Measurements from ENCODE around the gene RICTOR. TPM values are rescaled to one million over a fixed set of nuclear protein-coding genes. Genes with fewer than 3 reads are reported as not detected.

RICTOR gene
- total RNA-seq, 6 experiments from 2014 or later: 16.1 to 24.0 (median 20.1) TPM

DNA sequence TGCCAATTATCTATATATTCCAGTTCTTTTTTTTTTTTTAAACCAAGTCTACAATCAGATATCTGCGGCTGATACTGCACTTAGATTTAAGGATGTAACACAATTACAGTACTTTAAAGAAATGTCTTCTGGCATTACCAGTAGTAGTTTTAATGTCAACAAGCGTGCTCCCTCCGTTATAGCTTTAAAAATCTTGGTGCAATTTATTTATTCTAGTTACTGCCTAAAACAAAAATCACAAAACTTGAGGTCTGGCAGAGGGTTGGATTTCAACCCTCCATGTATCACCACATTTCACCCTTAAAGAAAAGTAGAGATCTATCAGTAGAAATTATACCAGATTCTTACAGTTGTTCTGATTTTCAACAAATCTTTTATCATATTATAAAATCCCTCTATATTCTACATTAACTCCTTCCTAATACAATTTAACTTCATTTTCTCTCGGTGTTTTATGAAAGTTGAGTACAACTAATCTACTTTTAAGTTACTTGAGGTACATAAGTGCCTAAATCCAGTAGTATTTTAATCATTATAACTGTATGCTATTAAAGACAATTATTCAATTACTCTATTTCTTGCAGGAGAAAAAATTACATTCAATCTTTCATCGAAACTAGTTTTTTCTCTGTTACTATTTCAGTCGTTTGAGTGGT, 2.0 kb upstream of the RICTOR start:
- Mint-ChIP-seq H3K4me3 (peak overlapping the region; percentile 98), H3K27me3 (ENCODE audit: insufficient read depth) (no peaks in the 10 kb centered on the region; the same call in 1 of the 2 replicates), H3K36me3 (ENCODE audit: low read depth) (no peaks in the 10 kb centered on the region), H3K27ac (peak overlapping the region; percentile 83), H3K9me3 (no peaks in the 10 kb centered on the region), H3K4me1 (ENCODE audit: low read depth) (peaks cover 56% of the 10 kb centered on the region)
- no peak for DNase-seq
- TF ChIP-seq CTCF (IDR thresholded peaks at IDR 0.05): no peak

DNA sequence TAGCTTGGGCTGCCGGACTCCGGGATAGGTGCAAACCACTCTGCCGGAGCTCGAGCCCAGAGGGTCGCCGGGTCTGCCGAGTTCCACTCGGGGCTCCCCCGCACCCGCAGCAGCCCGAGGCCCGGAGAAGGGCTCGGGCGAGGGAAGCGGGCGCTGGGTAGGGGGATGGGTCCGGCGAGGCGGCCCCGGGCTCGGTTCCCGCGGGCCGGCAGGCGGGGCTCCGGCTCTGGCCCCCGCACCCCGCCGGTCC, 507 bp downstream of the RICTOR start:
- Mint-ChIP-seq H3K27ac (peak overlapping the region; percentile 95), H3K4me1 (ENCODE audit: low read depth) (peaks cover 50% of the 10 kb centered on the region), H3K9me3 (no peaks in the 10 kb centered on the region), H3K4me3 (peak overlapping the region; percentile 98), H3K27me3 (ENCODE audit: insufficient read depth) (no peaks in the 10 kb centered on the region; the same call in 1 of the 2 replicates), H3K36me3 (ENCODE audit: low read depth) (peaks cover 12% of the 10 kb centered on the region)
- no peak for TF ChIP-seq CTCF (IDR thresholded peaks at IDR 0.05)
- DNase-seq: no peak

DNA sequence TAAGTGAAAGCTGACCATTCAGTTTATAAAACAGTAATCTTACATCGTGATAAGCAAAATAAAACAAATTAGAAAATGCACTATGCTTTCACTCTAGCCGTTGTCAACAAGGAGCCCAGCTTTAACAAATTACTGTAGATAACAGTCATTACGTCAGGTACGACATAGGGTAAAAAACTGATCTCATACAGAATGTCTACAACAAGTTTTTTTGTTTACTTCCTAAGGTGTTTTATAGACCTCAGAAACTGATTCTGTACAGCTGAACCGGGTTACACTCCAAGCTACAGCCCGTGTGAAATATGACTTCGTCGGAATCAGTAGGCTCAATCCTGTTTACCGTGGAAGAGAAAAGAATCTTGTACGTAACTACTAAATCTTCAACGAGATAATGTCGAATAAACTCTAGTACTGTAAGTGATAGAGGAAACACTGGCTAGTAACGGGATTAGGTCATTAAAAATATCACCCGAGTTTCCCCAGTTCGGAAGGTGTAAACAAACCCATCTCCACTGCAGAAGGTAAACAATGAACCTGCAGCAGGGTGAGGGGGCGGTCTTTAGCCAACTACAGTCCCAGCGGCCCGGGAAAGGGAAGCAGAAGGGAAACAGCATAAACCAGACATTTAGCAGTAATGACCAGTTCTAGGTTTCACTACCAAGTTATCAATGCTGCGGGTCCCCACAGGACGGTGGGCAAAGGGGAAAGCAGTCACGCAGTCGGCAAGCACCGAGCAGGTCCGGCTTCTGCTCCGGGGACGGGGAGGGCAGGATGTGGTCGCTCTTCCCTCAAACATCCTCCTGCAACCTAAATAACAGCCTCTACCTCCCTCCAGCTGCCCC, 1.1 kb downstream of the RICTOR start:
- Mint-ChIP-seq H3K27ac (peak overlapping the region; percentile 95), H3K36me3 (ENCODE audit: low read depth) (peaks cover 17% of the 10 kb centered on the region), H3K4me3 (peak overlapping the region; percentile 97), H3K27me3 (ENCODE audit: insufficient read depth) (no peaks in the 10 kb centered on the region; the same call in 1 of the 2 replicates), H3K9me3 (no peaks in the 10 kb centered on the region), H3K4me1 (ENCODE audit: low read depth) (peaks cover 50% of the 10 kb centered on the region)
- TF ChIP-seq CTCF (IDR thresholded peaks at IDR 0.05): no peak
- peak; percentile 10 for DNase-seq

DNA sequence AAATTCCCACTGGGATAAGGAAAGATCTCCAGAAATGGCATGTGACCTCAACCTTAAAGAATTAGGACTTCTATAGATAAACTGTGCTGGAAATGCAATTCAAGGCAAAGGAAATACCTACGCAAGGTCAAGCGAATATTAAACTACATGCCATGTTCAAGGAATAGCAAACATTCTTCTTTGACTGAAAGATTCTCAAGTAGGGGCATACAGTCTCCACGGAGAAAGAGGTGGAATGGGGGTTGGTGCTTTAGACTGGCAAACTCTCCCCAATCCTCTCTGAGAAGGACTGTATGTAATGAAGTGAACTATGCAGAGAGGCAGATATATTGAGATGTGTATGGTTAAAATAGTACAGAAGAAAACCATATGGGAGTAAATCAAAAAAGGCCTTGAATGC, 6.1 kb downstream of the RICTOR start:
- peaks cover 45% of the 10 kb centered on the region for H3K36me3 Mint-ChIP-seq (ENCODE audit: low read depth)
- TF ChIP-seq CTCF (IDR thresholded peaks at IDR 0.05): no peak
- H3K27ac Mint-ChIP-seq: no peak overlapping the region
- H3K9me3 Mint-ChIP-seq: peaks cover 9% of the 10 kb centered on the region; the same call in 1 of the 2 replicates
- H3K4me1 Mint-ChIP-seq (ENCODE audit: low read depth): peaks cover 41% of the 10 kb centered on the region
- H3K4me3 Mint-ChIP-seq: no peak overlapping the region
- DNase-seq: no peak
- H3K27me3 Mint-ChIP-seq (ENCODE audit: insufficient read depth): no peaks in the 10 kb centered on the region

- no peak for DNase-seq
- no peak overlapping the region for H3K4me3 Mint-ChIP-seq
- TF ChIP-seq CTCF (IDR thresholded peaks at IDR 0.05): no peak
- no peak overlapping the region for H3K27ac Mint-ChIP-seq
- peaks cover 9% of the 10 kb centered on the region; the same call in 1 of the 2 replicates for H3K9me3 Mint-ChIP-seq
- H3K4me1 Mint-ChIP-seq (ENCODE audit: low read depth): peaks cover 32% of the 10 kb centered on the region
- H3K27me3 Mint-ChIP-seq (ENCODE audit: insufficient read depth): no peaks in the 10 kb centered on the region
- H3K36me3 Mint-ChIP-seq (ENCODE audit: low read depth): peaks cover 40% of the 10 kb centered on the region
Measured at GRCh38 chr5:39064450-39064849, 9.7 kb downstream of the RICTOR start.
